Measurements from ENCODE around the gene RIMS3.
"Not testable (repeated sequence)": the region's sequence is repeated elsewhere in the genome, so short reads cannot be mapped to it uniquely, and the experiment has no call there.

The RIMS3 gene

GRCh38 chr1:40593449-40594186, 71.9 kb downstream of the RIMS3 start:
- no peak for DNase-seq (ENCODE audit: low read depth)

- DNase-seq (ENCODE audit: low read depth), result no peak
Observed at GRCh38 chr1:40592107-40592803, 73.2 kb downstream of the RIMS3 start.

GRCh38 chr1:40588586-40588985, 76.9 kb downstream of the RIMS3 start:
- DNase-seq (ENCODE audit: low read depth), result no peak

- DNase-seq (ENCODE audit: low read depth), result no peak
Observed at GRCh38 chr1:40583980-40584379, 81.5 kb downstream of the RIMS3 start.

GRCh38 chr1:40582116-40582515, 83.4 kb downstream of the RIMS3 start:
- no peak for DNase-seq (ENCODE audit: low read depth)

GRCh38 chr1:40575336-40575735, 90.1 kb downstream of the RIMS3 start:
- DNase-seq (ENCODE audit: low read depth), result no peak

- DNase-seq (ENCODE audit: low read depth), result not testable (repeated sequence)
Observed at GRCh38 chr1:40574805-40575204, 90.7 kb downstream of the RIMS3 start.
